Lung microvascular endothelial cell (primary cell): ENCODE results near the gene CCL14. TPM values are rescaled to one million over a fixed set of nuclear protein-coding genes. Genes with fewer than 3 reads are reported as not detected.
A peak's percentile ranks its signal among the peaks of the same experiment; 100 is the strongest.
"Not testable (repeated sequence)": the region's sequence is repeated elsewhere in the genome, so short reads cannot be mapped to it uniquely, and the experiment has no call there.

Experiments
- DNase-seq, 2 donors: peaks; one replicate each; pipeline versions ENCODE4 v3.0.0 to v3.0.0-alpha.2; 2010; ENCODE audit warnings: low read depth in 2 of 2
- total RNA-seq: library from RNA; depleted of rRNA; stranded (reverse); fragments of >200 nt; gene quantifications from 2 replicates; pipeline ENCODE4 v1.2.1, GENCODE V29; 2014

Gene CCL14
- 3.9 and 4.6 TPM in 2 replicates for total RNA-seq

DNA sequence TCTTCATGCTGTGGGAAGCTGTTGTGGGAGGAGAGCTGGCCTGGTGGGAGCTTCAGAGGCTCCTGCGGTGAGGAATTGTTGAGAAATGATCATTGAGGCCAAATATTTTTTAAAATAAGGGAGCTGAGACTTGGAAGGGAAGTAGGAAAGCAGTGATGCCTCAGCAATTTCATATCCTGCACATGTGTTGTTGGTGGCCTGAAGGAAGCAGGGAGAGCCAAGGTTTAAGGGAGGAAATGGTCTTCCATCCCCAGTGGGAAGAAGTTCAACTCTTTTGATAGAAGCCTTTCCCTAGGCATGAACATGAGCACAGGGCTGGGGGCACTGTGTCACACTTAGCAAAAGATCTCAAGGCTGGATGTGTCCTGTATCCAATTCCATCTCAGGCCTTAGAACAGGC, at the start of gene CCL14:
Gene CCL14, minus strand, starts transcription at position 87 of the 400 bp plus-strand sequence. Its CDS starts 80 bp downstream, at position 7.
- DNase-seq = peak in 1 of 2 donors; percentile 57

DNA sequence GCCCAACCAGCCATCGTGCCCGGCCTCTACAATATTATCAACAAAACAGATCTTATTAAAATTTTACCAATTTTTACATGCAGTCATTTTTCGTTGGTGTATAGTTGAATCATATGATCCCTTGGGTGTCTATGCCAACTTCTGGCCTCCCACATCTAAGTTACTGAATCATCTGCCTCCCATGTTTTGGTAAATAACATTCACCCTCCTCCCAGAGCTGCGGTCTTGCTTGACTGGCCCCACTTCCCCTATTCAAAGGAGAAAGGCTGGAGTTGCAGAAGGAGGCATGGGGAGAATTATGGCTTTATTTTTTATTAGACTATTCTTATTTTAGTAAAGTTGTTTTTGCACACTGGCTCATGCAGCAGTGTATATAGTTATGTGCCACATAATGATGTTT, 49.7 kb upstream of the CCL14 start:
- DNase-seq = no peak

DNA sequence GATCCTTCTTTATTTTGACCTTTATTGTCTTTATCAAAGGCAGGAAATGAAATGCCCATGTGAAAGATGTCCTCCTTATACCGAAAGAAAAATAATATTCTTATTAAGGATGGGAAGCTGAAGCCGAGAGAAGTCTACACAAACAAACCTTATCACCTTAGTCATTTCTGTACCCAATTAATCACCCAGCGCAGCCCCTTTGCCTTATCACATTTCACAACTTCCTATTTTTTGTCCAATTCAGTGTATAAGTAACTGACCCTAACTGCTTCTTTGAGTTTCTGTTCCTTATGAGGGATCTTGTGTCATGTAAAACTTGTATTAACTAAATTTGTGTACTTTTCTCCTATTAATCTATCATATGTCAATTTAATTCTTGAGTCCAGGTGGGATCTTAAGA, 47.6 kb upstream of the CCL14 start:
- DNase-seq = no peak

DNA sequence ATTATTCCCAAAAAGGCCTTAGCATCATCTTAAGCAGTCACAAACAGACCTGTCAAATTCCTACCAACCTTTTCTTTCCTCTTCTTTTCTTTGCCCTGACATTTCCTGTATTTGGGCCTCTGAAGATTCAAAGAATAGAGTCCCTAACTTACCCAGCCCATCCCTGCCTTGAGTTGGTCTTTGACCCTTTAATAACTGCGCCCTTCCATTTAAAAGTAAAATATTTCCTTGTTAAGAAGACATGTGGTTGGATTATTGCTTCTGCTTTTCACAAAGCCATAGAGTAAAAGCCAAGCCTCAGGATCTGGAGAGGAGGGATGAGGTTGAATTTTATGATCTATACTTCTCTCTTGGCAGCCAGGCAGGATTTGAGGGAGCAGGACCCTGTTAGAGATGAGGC, 44.4 kb upstream of the CCL14 start:
- DNase-seq = no peak

DNA sequence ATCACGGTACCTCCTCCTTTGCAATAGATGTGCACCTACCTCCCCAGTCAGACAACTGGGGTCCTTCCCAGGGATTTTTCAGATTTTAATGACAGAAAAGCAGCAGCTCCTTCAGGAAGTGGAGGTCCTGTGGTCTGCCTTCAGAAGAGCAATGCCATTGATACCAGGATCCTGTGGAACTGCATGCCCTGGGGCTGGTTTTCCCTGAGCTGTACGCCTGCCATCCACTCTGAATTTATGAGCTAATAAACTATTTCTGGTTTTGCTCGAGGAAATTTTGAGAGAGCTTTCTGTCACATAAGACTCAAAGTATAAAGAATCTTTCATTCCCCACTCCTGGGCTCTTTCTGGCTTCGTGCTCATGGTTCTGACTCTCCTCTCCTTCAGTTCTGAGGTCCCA, 41.2 kb upstream of the CCL14 start:
- no peak for DNase-seq

DNA sequence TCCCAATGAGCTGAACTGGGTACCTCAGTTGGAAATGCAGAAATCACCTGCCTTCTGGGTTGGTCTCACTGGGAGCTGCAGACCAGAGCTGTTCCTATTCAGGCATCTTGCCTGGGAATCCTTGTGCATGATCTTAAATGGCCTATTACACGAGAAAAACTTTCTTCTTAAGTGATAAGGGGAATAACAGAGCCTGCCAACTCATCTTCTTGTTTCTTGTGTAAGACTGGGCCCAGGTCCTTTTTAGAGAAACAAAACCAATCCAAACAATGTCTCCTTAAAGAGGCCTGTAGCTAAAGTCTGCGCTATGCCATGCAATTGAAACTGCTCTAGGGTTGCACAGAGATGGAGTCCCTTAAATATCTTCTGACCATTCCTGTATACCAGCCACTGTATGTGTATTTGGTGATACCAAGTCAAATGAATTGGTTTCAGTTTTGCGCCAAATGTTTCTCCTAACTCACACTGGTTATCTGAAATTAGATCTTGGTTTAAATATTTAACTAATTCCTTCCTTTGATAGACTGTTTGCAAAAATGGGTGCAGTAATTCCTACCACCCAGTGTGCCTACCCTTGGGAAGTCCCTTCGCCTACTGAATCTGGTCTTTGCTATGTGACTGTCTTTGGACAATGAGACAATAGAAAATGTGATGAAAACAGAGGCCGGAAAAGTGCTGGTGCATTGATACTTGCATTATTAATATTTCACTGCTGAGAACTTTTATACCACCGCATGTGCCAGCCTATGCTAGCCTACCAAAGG, 37.8 kb upstream of the CCL14 start:
- no peak for DNase-seq

DNA sequence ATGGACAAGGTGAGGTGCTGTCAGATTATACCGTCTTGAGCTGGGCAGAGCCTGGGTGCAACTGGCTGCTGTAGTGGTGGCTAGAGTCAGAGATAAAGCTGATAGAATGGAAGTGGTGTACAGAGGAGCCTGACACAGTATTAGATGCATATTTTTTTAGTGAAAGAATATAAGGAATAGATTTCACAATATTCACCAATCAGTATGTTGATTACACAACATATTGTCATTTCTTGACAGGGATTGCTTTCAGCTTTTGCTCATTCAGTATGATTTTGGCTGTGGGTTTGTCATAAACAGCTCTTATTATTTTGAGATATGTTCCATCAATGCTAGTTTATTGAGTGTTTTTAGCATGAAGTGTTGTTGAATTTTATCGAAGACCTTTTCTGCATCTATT, 32.9 kb upstream of the CCL14 start:
- no peak for DNase-seq

DNA sequence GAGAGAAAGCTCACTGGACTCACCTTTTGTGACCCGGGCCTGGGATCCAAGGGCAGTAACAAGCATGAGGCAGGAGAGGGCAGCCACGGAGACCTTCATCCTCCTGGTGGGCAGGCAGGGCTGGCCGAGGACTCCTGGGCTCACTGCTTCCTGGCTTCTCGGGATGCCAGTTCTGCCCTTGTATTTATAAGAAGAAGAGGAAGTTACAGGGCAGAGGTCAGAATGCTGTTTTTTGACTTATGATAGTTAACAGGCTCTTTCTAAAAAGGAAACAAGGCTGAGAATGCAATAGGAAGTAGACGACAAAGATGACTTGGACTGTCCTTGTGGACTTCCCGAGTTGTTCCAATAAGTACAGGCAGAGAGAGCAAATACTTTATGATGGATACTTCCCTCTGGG, 31.3 kb upstream of the CCL14 start, which contains the start of gene CCL23:
Gene CCL23, minus strand, starts transcription at position 174 of the 400 bp plus-strand sequence. Its CDS starts 75 bp downstream, at position 99.
- peak in 1 of 2 donors; percentile 6 for DNase-seq

DNA sequence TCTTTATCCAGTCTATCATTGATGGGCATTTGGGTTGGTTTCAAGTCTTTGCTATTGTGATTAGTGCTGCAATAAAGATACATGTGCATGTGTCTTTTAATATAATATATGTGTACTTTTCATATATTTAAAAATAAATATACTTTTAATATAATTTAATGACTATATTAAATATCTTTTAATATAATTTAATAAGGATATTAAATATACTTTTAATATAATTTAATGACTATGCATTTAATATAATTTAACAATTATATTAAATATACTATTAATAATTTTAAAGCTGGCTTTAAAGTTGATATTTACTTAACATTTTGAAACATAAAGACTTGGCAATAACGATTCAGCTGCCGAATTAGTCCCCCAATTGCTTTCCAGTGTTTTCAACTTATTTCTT, 30.0 kb upstream of the CCL14 start:
- DNase-seq = no peak

DNA sequence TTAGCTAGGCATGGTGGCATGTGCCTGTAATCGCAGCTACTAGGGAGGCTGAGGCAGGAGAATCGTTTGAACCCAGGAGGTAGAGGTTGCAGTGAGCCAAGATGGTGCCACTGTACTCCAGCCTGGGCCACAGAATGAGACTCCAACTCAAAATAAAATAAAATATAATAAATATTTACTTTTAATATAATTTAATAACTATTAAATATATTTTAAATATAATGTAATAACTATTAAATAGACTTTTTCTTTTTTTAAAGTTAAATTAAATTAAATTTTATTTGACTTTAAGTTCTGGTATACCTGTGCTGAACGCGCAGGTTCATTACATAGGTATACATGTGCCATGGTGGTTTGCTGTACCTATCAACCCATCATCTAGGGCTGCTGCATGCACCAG, 29.4 kb upstream of the CCL14 start:
- DNase-seq = not testable (repeated sequence)

DNA sequence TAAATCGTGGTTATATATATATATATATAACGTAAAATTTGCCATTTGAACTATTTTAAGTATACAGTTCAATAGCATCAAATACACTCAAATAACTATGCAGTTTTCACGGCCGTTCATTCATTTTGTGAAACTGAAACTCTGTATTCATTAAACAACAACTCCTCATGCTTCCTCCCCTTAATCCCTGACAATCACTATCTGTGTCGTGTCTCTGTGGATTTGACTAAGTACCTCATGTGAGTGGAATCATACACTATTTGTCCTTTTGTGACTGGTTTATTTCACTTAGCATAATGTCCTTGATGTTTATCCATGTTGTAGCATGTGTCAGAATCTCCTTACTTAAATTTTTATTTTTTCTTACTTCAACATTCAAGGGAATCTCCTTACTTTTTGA, 28.4 kb upstream of the CCL14 start:
- DNase-seq = no peak

DNA sequence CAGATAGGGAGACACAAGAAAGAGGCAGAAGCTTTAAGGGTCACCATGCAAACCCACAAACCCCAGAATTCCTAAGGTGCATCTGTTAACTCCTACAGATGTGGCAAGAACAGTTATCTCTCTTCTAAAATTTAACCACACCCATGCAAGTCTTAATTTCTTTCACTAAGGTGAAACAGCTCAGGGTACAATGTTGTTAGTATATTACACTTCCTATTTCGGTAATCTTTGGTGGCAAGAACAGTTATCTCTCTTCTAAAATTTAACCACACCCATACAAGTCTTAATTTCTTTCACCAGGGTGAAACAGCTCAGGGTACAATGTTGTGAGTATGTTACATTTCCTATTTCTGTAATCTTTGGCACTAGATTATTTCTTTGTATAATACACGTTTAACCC, 24.7 kb upstream of the CCL14 start:
- no peak for DNase-seq

DNA sequence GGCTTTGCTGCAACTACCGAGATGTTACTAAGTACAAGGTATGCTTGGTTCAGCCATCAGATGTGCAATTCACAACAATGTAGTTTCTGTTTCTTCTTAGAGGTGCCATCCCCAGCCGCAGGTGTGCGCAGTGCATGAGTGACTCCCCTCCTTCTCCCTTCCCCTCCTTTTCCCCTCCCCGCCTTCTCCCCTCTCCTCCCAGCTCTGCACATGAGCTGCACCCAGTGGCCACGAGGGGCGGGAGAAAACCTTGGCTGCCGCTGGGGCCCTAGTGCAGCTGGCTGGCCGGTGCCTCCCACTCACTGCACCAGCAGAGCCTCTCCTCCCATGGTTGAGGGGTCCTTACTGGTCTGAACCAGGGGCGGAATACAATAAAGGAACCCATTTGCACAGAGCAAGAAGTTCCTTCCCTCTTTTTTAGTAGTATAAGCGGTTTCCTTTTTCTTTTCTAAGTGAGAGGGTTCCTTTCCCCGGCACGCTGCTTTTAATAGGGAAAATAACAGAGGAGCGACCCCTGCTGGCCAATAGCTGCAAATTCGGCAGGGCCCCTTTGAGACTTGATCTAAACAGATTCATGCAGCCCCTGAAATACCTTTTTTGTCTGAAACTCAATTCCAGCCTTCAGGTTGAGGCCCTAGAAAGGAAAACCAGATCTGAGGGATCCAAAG, 22.6 kb upstream of the CCL14 start:
- peak; percentile 44 to 64 for DNase-seq

DNA sequence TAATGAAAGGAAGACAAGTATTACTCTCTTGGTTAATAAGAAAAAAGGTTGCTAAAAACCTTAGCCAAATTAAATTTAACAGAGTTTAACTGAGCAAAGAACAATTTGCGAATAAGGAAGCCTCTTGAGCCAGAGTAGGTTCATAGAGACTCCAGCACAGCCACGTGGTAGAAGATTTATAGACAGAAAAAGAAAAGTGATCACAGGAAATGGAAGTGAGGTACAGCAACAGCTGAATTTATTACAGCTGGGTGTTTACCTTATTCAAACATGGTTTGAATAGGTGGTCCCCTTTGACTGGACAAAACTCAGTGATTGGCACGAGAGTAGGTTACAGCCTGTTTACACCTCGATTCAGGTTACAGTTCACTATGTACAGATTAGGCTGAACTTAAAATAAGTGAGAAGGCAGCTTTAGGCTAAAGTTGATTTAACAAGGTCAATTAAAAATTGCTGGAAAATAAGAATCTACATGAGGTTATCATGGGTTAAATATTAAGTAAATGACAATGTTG, 18.1 kb upstream of the CCL14 start:
- DNase-seq = no peak

DNA sequence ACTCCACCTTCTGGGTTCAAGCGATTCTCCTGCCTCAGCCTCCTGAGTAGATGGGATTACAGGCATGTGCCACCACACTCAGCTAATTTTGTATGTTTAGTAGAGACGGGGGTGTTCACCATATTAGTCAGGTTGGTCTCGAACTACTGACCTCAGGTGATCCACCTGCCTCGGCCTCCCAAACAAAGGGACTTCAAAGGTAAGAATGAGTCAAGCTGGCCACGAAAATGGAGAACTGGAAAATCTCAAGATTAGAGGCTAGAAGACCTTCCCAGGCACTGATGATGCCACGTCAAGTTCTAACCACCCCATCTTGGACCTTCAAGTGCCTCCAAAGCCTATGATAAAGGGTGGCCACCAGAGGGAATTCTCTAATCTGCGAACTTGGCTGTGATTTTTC, 16.1 kb upstream of the CCL14 start:
- DNase-seq = no peak

DNA sequence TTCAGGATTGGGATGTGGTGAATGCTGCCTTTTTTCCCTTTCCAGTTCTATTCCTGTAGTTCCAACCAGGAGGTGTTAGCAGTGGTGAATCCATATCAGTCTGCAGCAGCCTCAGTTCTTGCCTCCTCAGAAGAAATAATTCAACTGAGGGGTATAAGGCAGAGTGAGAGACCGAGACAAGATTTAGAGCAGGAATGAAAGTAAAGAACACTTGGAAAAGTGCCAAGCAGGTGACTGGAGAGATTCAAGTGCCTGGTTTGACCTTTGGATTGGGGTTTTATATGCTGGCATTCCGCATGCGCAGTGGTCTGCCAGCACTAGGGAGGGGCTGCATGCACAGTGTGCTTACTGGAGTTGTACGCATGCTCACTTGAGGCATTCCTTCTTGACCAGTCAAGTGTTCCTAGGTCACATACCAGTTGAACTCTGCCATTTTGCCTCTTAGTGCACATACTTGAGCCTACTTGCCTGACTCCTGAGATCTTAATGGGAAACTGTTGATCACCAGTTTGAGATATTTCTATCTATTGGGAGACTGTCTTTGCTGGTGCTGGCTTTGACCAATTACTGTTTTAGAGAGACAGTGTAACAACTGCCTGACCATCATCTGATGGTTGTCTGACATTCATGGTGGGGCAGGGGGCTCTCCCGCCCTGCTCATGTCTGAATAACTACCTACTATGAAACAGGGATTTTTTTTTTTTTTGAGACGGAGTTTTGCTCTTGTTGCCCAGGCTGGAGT, 15.5 kb upstream of the CCL14 start:
- no peak for DNase-seq

DNA sequence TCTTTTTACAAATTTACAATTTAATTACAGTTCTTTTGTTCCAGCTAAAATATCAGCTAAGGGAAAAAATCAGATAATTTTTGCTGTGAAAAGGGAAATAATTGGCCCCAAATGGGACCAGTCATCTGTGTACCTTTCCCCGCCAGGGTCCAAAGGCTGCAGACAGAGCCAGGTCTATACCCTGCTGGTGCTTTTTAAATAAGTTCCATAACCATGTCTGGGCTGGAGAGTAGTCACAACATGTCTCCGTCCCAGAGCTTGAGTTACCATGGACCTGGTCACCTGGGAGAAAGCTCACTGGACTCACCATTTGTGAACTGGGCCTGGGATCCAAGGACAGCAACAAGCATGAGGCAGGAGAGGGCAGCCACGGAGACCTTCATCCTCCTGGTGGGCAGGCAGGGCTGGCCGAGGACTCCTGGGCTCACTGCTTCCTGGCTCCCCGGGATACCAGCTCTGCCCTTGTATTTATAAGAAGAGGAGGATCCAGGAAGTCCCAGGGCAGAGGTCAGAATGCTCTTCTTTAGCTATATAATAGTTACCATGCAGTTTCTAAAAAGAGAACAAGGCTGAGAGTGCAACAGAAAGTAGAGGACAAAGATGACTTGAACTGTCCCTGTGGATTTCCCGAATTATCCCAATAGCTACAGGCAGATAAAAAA, 14.7 kb upstream of the CCL14 start, which contains the start of gene CCL15:
Gene CCL15, minus strand, starts transcription at position 444 of the 662 bp plus-strand sequence. Its CDS starts 61 bp downstream, at position 383.
- no peak for DNase-seq

DNA sequence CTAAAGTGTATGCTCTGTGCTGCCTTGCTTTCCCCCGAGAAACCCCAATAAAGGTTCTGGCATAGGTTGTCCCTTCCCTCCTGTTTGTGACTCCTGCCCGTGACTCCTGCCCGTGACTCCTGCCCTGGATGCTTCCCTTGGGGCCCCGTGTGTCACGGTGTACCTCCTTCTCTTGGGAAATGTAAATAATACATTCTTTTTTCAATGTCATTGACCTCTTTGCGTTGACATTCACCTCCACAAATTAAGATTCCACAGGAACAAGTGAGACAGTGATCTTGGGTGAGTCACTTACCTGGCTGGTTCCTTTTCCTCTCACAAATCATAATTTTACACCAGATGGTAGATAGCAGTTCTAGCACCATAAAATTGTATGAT, 14.2 kb upstream of the CCL14 start:
- DNase-seq = no peak

DNA sequence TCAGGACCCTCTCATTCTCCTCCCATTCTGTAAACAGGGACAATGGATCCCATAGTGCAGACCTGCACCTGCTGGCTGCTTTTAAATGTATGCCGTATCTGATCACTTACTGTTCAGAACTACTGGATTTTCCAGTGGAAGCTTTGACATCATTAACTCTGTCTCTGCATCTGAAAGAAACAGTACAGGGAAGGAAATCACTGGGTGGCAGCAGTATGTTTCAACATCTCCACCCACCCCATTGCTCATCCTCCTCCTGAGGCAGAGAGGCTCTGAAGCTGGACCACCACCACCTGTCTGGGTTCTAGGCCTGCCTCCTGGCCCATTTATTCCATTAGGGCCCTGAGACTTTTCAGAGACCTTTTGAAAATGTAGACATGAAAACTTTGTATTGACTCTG, 12.2 kb upstream of the CCL14 start:
- no peak for DNase-seq

DNA sequence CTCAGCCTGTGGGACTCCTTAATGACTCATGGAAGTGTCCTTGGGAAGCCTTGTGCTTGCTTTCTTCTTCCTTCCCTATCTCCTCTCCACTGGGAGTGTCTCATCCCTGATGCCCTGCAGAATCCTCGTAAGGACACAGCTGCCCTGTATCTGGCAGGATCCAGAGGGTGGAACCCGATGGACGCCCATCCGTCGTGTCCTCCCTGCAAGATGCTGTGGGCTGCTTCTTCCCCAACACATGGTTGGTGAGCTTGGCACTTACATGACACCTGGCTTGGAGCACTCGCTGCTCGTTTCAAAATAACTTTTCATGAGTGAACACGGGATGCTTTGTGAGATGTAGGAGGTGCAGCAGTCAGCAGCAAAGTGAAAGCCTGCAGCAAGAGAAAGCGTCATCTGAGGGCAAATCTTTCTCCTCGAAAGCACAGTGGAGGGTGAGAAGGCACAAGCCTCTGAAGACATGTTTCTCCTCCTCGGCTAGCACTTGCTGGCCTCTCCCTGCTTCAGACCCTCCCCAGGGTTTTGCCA, 11.6 kb upstream of the CCL14 start:
- DNase-seq = no peak

DNA sequence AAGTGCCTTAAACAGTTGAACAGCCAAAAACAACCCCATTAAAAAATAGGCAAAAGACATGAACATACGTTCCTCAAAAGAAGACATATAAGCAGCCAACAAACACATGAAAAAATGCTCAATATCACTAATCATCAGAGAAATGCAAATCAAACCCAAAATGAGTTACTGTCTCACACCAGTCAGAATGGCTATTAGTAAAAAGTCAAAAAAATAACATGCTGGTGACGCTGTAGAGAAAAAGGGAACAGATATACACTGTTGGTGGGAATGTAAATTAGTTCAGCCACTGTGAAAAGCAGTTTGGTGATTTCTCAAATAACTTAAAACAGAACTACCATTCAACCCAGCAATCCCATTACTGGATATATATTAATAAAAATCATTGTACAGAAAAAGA, 8.8 kb upstream of the CCL14 start:
- not testable (repeated sequence) for DNase-seq
